H1 (cell line): ENCODE data around the gene ARHGEF11. TPM values are rescaled to one million over a fixed set of nuclear protein-coding genes. Genes with fewer than 3 reads are reported as not detected.
A peak's percentile ranks its signal among the peaks of the same experiment; 100 is the strongest.

Experiments used
- CTCF ChIA-PET: fragments of 300-600 bp; sonication (Branson Sonifier 250); formaldehyde crosslinking; loops from one replicate; lab custom pipeline; 2021; ENCODE audit not compliant: partially characterized antibody; lab: Charles Lee
- POLR2A ChIA-PET: fragments of 300-600 bp; sonication (Branson Sonifier 250); formaldehyde crosslinking; loops from one replicate; lab custom pipeline; 2021; ENCODE audit warnings: inconsistent platforms; ENCODE audit not compliant: partially characterized antibody; lab: Charles Lee
- DNase-seq, 2 experiments: peaks; one replicate each; pipeline versions ENCODE4 v3.0.0 to v3.0.0-alpha.2; 2010 to 2022; ENCODE audit warnings: low spot score in 2 of 2, low read depth in 1 of 2, mixed read lengths in 1 of 2
- FAIRE-seq: peaks from 2 replicates; lab custom pipeline; 2011; peaks lifted over from hg19 to GRCh38; lab: Jason Lieb, UNC
- H2AFZ ChIP-seq: 2 replicates; pipeline ENCODE4 v1.8.1; 2012; ENCODE audit warnings: low read length, inconsistent platforms
- H2AK5ac ChIP-seq: 2 replicates; pipeline ENCODE4 v1.6.1; 2013; ENCODE audit warnings: low read depth, low read length
- H2BK120ac ChIP-seq: replicated peaks from 2 replicates; pipeline ENCODE3; 2013; ENCODE audit warnings: low read depth, low read length, inconsistent platforms
- H2BK12ac ChIP-seq: 2 replicates; pipeline ENCODE4 v1.6.1; 2013; ENCODE audit warnings: low read depth, low read length
- H2BK15ac ChIP-seq: 2 replicates; pipeline ENCODE4 v1.6.1; 2013; ENCODE audit warnings: low read length
- H2BK20ac ChIP-seq: 2 replicates; pipeline ENCODE4 v1.6.1; 2013; ENCODE audit warnings: low read length
- H2BK5ac ChIP-seq: 2 replicates; pipeline ENCODE4 v1.6.1; 2013; ENCODE audit warnings: low read depth, low read length
- H3K14ac ChIP-seq: 2 replicates; pipeline ENCODE4 v1.6.1; 2013; ENCODE audit warnings: inconsistent platforms; ENCODE audit not compliant: insufficient read length
- H3K18ac ChIP-seq: 2 replicates; pipeline ENCODE4 v1.6.1; 2013; ENCODE audit warnings: low read length; ENCODE audit errors: extremely low read depth
- H3K23ac ChIP-seq: 2 replicates; pipeline ENCODE4 v1.6.1; 2013; ENCODE audit warnings: inconsistent platforms; ENCODE audit not compliant: insufficient read length
- H3K23me2 ChIP-seq: 2 replicates; pipeline ENCODE4 v1.6.1; 2013; ENCODE audit warnings: low read depth, low read length
- H3K27ac ChIP-seq: 2 replicates; pipeline ENCODE4 v1.6.1; 2011; ENCODE audit warnings: low read depth, low read length, inconsistent platforms
- H3K27me3 ChIP-seq, 4 experiments: replicated peaks in 1 of 4; 1 replicate in 1 of 4; 2 replicates in 3 of 4; pipeline versions ENCODE4 v1.6.1 to v1.8.1; 2011 to 2013; ENCODE audit warnings: low read length in 3 of 4, mild to moderate bottlenecking in 3 of 4, inconsistent platforms in 2 of 4, mixed read lengths in 2 of 4, moderate library complexity in 1 of 4; ENCODE audit not compliant: control insufficient read depth in 3 of 4, insufficient read depth in 3 of 4; ENCODE audit errors: extremely low read depth in 1 of 4
- H3K36me3 ChIP-seq, 4 experiments: 2 replicates each; pipeline versions ENCODE4 v1.6.1 to v1.8.1; 2011 to 2013; ENCODE audit warnings: mild to moderate bottlenecking in 4 of 4, low read length in 3 of 4, moderate library complexity in 2 of 4, control low read depth in 1 of 4, inconsistent platforms in 1 of 4; ENCODE audit not compliant: insufficient read depth in 4 of 4, control insufficient read depth in 2 of 4
- H3K4ac ChIP-seq: replicated peaks from 2 replicates; pipeline ENCODE3; 2013; ENCODE audit warnings: low read length, low read depth, mixed read lengths, inconsistent platforms; ENCODE audit not compliant: insufficient read length
- H3K4me1 ChIP-seq, 4 experiments: replicated peaks in 1 of 4; 1 replicate in 1 of 4; 2 replicates in 3 of 4; pipeline versions ENCODE4 v1.6.1 to v1.8.1; 2011 to 2013; ENCODE audit warnings: low read length in 3 of 4, inconsistent platforms in 2 of 4, mixed read lengths in 1 of 4; ENCODE audit not compliant: insufficient read depth in 4 of 4, control insufficient read depth in 3 of 4
- H3K4me2 ChIP-seq, 2 experiments: 2 replicates each; pipeline versions ENCODE4 v1.6.1 to v1.8.1; 2011 to 2013; ENCODE audit warnings: low read depth in 2 of 2, low read length in 2 of 2, control low read depth in 1 of 2, inconsistent platforms in 1 of 2, mild to moderate bottlenecking in 1 of 2; ENCODE audit not compliant: insufficient read depth in 1 of 2
- H3K4me3 ChIP-seq, 4 experiments: fragments of 200-600, 300-600 bp in 1 of 4; sonication (generic), shearing (Covaris generic), sonication (Bioruptor Twin) in 1 of 4; 2 replicates each; pipeline versions ENCODE4 v1.5.1 to v1.8.1; 2011 to 2016; ENCODE audit warnings: low read length in 4 of 4, low read depth in 3 of 4, control low read depth in 2 of 4, inconsistent platforms in 2 of 4, mild to moderate bottlenecking in 2 of 4, mixed read lengths in 1 of 4, moderate library complexity in 1 of 4; ENCODE audit not compliant: insufficient read depth in 2 of 4; ENCODE audit errors: extremely low read depth in 1 of 4
- H3K56ac ChIP-seq: replicated peaks from 2 replicates; pipeline ENCODE3; 2013; ENCODE audit warnings: low read depth, mild to moderate bottlenecking, mixed read lengths, low read length, inconsistent platforms; ENCODE audit not compliant: insufficient read length
- H3K79me1 ChIP-seq: 2 replicates; pipeline ENCODE4 v1.6.1; 2013; ENCODE audit warnings: low read depth, low read length, control low read depth
- H3K79me2 ChIP-seq, 2 experiments: 2 replicates each; pipeline versions ENCODE4 v1.6.1 to v1.8.1; 2012 to 2013; ENCODE audit warnings: low read length in 2 of 2, mild to moderate bottlenecking in 2 of 2, inconsistent platforms in 1 of 2; ENCODE audit not compliant: insufficient read depth in 2 of 2, control insufficient read depth in 1 of 2
- H3K9ac ChIP-seq, 4 experiments: replicated peaks in 1 of 4; 1 replicate in 1 of 4; 2 replicates in 3 of 4; pipeline versions ENCODE4 v1.6.1 to v1.8.1; 2011 to 2013; ENCODE audit warnings: low read depth in 3 of 4, low read length in 3 of 4, control low read depth in 2 of 4, mild to moderate bottlenecking in 2 of 4, moderate library complexity in 2 of 4, inconsistent platforms in 1 of 4; ENCODE audit errors: extremely low read depth in 1 of 4
- H3K9me3 ChIP-seq, 2 experiments: 2 replicates each; pipeline versions ENCODE4 v1.6.1 to v1.8.1; 2012 to 2013; ENCODE audit warnings: mild to moderate bottlenecking in 2 of 2, moderate library complexity in 2 of 2, control low read depth in 1 of 2, inconsistent platforms in 1 of 2, low read depth in 1 of 2, low read length in 1 of 2, mixed read lengths in 1 of 2; ENCODE audit not compliant: insufficient read depth in 2 of 2
- H4K20me1 ChIP-seq, 2 experiments: replicated peaks in 1 of 2; 2 replicates each; pipeline versions ENCODE3 to v1.8.1; 2011 to 2013; ENCODE audit warnings: inconsistent platforms in 2 of 2, low read length in 2 of 2, mild to moderate bottlenecking in 1 of 2; ENCODE audit not compliant: insufficient read depth in 2 of 2, control insufficient read depth in 1 of 2
- H4K5ac ChIP-seq: 2 replicates; pipeline ENCODE4 v1.6.1; 2013; ENCODE audit warnings: low read length, low read depth, mixed read lengths, inconsistent platforms; ENCODE audit not compliant: insufficient read length
- H4K8ac ChIP-seq: 2 replicates; pipeline ENCODE4 v1.8.0; 2013; ENCODE audit warnings: mild to moderate bottlenecking, moderate library complexity, low read length, inconsistent platforms; ENCODE audit not compliant: insufficient read depth; ENCODE audit errors: extremely low read depth
- H4K91ac ChIP-seq: replicated peaks from 2 replicates; pipeline ENCODE3; 2013; ENCODE audit warnings: low read length, mixed read lengths, inconsistent platforms; ENCODE audit not compliant: insufficient read length
- BCL11A ChIP-seq, 2 experiments: IDR thresholded peaks; one replicate each; pipeline ENCODE4 v1.6.1; 2011; ENCODE audit warnings: low read depth in 2 of 2, low read length in 2 of 2, mild to moderate bottlenecking in 2 of 2
- CEBPB ChIP-seq: IDR thresholded peaks from 2 replicates; pipeline ENCODE4 v1.6.1; 2012; ENCODE audit warnings: low read depth, low read length
- CHD2 ChIP-seq: IDR thresholded peaks from 2 replicates; pipeline ENCODE4 v1.6.1; 2012; ENCODE audit warnings: low read length, improper control_type of control experiment
- HDAC2 ChIP-seq, 2 experiments: fragments of 300-600 bp in 1 of 2; sonication (generic) in 1 of 2; IDR thresholded peaks; 2 replicates each; pipeline ENCODE4 v1.6.1; 2011 to 2012; ENCODE audit warnings: low read depth in 2 of 2, low read length in 2 of 2, mild to moderate bottlenecking in 2 of 2, moderate library complexity in 2 of 2, borderline replicate concordance in 1 of 2, inconsistent platforms in 1 of 2
- KDM1A ChIP-seq: fragments of 200-600, 300-600 bp; sonication (generic); IDR thresholded peaks from 2 replicates; pipeline ENCODE4 v1.7.1; 2016; ENCODE audit warnings: mild to moderate bottlenecking, low read length, borderline replicate concordance
- KDM4A ChIP-seq: IDR thresholded peaks from one replicate; pipeline ENCODE4 v1.7.1; 2012; ENCODE audit warnings: low read depth, mild to moderate bottlenecking, moderate library complexity, low read length, inconsistent platforms; ENCODE audit not compliant: severe bottlenecking
- KDM5A ChIP-seq: fragments of 200-600 bp; IDR thresholded peaks from 2 replicates; pipeline ENCODE4 v1.7.1; 2012; ENCODE audit warnings: mild to moderate bottlenecking, low read length, inconsistent platforms, mixed read lengths
- PHF8 ChIP-seq: fragments of 200-600 bp; sonication (generic); conservative IDR thresholded peaks from 2 replicates; pipeline ENCODE4 v1.7.1; 2012; ENCODE audit warnings: low read depth, mild to moderate bottlenecking, inconsistent platforms, low read length, moderate library complexity
- POU5F1 ChIP-seq: IDR thresholded peaks from 2 replicates; pipeline ENCODE4 v1.6.1; 2011; ENCODE audit warnings: low read depth, mild to moderate bottlenecking, low read length, moderate library complexity
- RNF2 ChIP-seq: fragments of 200-900, 300-1000 bp; sonication (generic); IDR thresholded peaks from 2 replicates; pipeline ENCODE4 v1.7.1; 2016; ENCODE audit warnings: borderline replicate concordance, low read depth, mild to moderate bottlenecking, antibody characterized with exemption, low read length; ENCODE audit not compliant: poor library complexity, severe bottlenecking; ENCODE audit errors: missing control alignments
- SRF ChIP-seq: IDR thresholded peaks from 2 replicates; pipeline ENCODE4 v1.6.1; 2011; ENCODE audit warnings: mild to moderate bottlenecking, low read depth, low read length, moderate library complexity
- WGBS, 2 experiments: shearing (Covaris generic) in 1 of 2; methylation state at CpG; one replicate each; pipeline versions ENCODE4 v1.1.6 to v1.1.7; 2013 to 2015; ENCODE audit warnings: low lambda C conversion rate in 2 of 2, mixed read lengths in 2 of 2, inconsistent platforms in 1 of 2, low coverage in 1 of 2, missing lambda C conversion rate in 1 of 2; ENCODE audit not compliant: insufficient replicate concordance in 2 of 2, insufficient coverage in 1 of 2, insufficient read length in 1 of 2; ENCODE audit errors: extremely low coverage in 1 of 2, missing lambda C conversion rate in 1 of 2; 5-methylcytosine and 5-hydroxymethylcytosine counted together
- polyA plus RNA-seq, 7 experiments: library from polyadenylated mRNA; depleted of rRNA in 3 of 7; stranded (reverse) in 5 of 7; unstranded in 2 of 7; fragments of >200 nt in 5 of 7; fragments of 200-250 nt in 2 of 7; gene quantifications; 1 replicate in 5 of 7; 2 replicates in 1 of 7; 4 replicates in 1 of 7; pipeline versions ENCODE4 v1.2.1 to v1.2.3, GENCODE V29; 2011 to 2013; ENCODE audit warnings: missing spikeins in 2 of 7, mixed read lengths in 2 of 7
- total RNA-seq: library from RNA; stranded (reverse); fragmentation: NEBNext Ultra II Directional; extraction: Animal tissue kit (Norgen Biotek cat#: 25700); gene quantifications from 2 replicates; pipeline ENCODE4 v1.2.1, GENCODE V29; 2021

ARHGEF11 gene
- total and polyA plus RNA-seq, 2 of the 8 experiments (the other 6 are each of a cell fraction or from before 2014, with no cell fraction given), result 19.9 to 33.1 TPM

DNA sequence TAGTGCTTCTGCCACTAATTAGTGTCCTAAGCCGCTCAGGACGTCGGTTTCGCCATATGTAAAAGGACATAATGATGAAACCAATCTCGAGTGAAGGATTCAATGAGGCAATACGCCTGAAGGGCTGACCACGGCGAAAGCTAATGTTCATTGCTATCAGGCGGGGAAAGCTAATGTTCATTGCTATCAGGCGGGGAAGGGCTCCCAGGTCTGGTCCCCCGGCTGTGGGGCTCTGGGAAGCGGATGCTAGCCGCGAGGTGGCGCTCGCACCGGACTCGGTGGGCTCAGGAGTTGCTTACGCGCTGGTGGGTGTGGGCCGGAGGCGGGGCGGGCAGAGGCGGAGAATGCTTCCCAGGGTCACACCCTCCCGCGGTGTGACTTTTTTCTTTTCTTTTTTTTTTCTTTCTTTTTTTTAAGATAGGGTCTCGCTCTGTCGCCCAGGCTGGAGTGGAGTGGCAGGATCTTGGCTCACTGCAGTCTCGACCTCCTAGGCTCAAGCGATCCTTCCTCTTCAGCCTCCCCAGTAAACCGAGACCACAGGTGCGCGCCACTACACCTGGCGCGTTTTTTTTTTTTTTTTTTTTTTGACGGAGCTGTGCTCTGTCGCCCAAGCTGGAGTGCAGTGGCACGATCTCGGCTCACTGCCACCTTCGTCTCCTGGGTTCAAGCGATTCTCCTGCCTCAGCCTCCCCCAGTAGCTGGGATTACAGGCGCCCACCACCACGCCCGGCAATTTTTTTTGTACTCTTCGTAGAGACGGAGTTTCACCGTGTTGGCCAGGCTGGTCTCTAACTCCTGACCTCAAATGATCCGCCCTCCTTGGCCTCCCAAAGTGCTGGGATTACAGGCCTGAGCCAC, 153.1 kb downstream of the ARHGEF11 start:
- no peaks in the 10 kb centered on the region for H3K9me3 ChIP-seq
- H3K27me3 ChIP-seq, result peaks cover 8 to 54% (median 43%) of the 10 kb centered on the region in 4 experiments
- H4K91ac ChIP-seq, result no peak overlapping the region
- no peak overlapping the region for H3K18ac ChIP-seq
- H3K4me3 ChIP-seq, result peak overlapping the region in 2 of 4 experiments; percentile 14 to 55; a peak in 4 of 8 replicates
- ChIA-PET POLR2A (interaction anchor here (1.5 kb wide), 1 partner anchor 35 kb away, joined by 7 read pairs; no protein-coding TSS in a partner anchor), CTCF (interaction anchor here (0.5 to 31.4 kb wide), 35 partner anchors 9 to 328 kb away, joined by 3 to 719 read pairs (median 5); partner anchors contain the start of genes HAPLN2, INSRR, LRRC71 and NES)
- peaks cover 2% of the 10 kb centered on the region; the same call in 1 of the 2 replicates for H3K23me2 ChIP-seq
- H2BK5ac ChIP-seq, result no peak overlapping the region
- no peak overlapping the region for H3K14ac ChIP-seq
- H3K79me2 ChIP-seq, result no peaks in the 10 kb centered on the region
- no peaks in the 10 kb centered on the region for H3K79me1 ChIP-seq
- H3K36me3 ChIP-seq, result no peaks in the 10 kb centered on the region
- peak overlapping the region; percentile 37 to 76 for H3K4me2 ChIP-seq
- H3K4me1 ChIP-seq, result peaks cover 0 to 16% (median 9%) of the 10 kb centered on the region in 4 experiments; a peak in 5 of 7 replicates
- no peak overlapping the region for H2BK12ac ChIP-seq
- no peaks in the 10 kb centered on the region for H4K20me1 ChIP-seq
- 3% methylated on average over 42 of the region's 48 CpGs; no CpG with 5 or more reads in 1 of the 2 experiments for WGBS, 2 experiments
- no peak overlapping the region for H2AFZ ChIP-seq
- no peak overlapping the region for H2BK20ac ChIP-seq
- H3K23ac ChIP-seq, result no peak overlapping the region
- no peak overlapping the region for H2BK15ac ChIP-seq
- no peak overlapping the region for H3K4ac ChIP-seq
- H2AK5ac ChIP-seq, result no peak overlapping the region
- no peak overlapping the region for H4K8ac ChIP-seq
- no peak overlapping the region for H3K56ac ChIP-seq
- no peak overlapping the region for H2BK120ac ChIP-seq
- no peak overlapping the region for H4K5ac ChIP-seq
- no peak overlapping the region for H3K27ac ChIP-seq
- H3K9ac ChIP-seq, result no peak overlapping the region
- DNase-seq (peak; percentile 62 to 97), FAIRE-seq (no peak)
- TF ChIP-seq KDM4A, result no peak
- peak; percentile 14 for TF ChIP-seq RNF2
- no peak for TF ChIP-seq POU5F1
- no peak for TF ChIP-seq KDM5A
- no peak for TF ChIP-seq CHD2
- no peak for TF ChIP-seq SRF
- no peak for TF ChIP-seq CEBPB
- no peak for TF ChIP-seq KDM1A
- TF ChIP-seq BCL11A (IDR thresholded peaks at IDR 0.05; ENCODE audit: low read depth in 2 of 2, low read length in 2 of 2), result no peak
- peak in 1 of 2 experiments; percentile 61; a peak in 1 of 4 replicates for TF ChIP-seq HDAC2 (IDR thresholded peaks at IDR 0.05; ENCODE audit: borderline replicate concordance in 1 of 2, low read depth in 2 of 2, low read length in 2 of 2)
- no peak for TF ChIP-seq PHF8
